Measurements from ENCODE around the gene RPS27L. TPM values are rescaled to one million over a fixed set of nuclear protein-coding genes. Genes with fewer than 3 reads are reported as not detected.

The RPS27L gene
- total and polyA plus RNA-seq, 9 of the 15 experiments (the other 6 are each of a cell fraction or from before 2014, with no cell fraction given) = 72.2 to 382 (median 116) TPM

- Histone ChIP-seq H3K9me1 (ENCODE audit: control insufficient read depth, insufficient read depth, low read length) (no peaks in the 10 kb centered on the region), H3K27ac (ENCODE audit: extremely low read depth, low read depth, low read length) (no peak overlapping the region), H3K9ac (ENCODE audit: insufficient read depth in 1 of 2, low read depth in 2 of 2, low read length in 2 of 2) (no peak overlapping the region), H3K79me2 (ENCODE audit: control insufficient read depth, insufficient read depth, low read length) (0 out of 3 replicates have a peak, but pooled peaks cover 3% of the 10 kb centered on the region), H3K4me1 (replicated peaks in 1 of 2; ENCODE audit: control insufficient read depth in 2 of 2, insufficient read depth in 2 of 2, low read length in 2 of 2) (peaks cover 0 to 5% of the 10 kb centered on the region in 2 experiments; a peak in 1 of 5 replicates), H4K20me1 (replicated peaks; ENCODE audit: control insufficient read depth, insufficient read depth, low read length) (no peaks in the 10 kb centered on the region), H3K36me3 (ENCODE audit: control insufficient read depth, insufficient read depth, low read length) (peaks cover 12% of the 10 kb centered on the region; the same call in 1 of the 3 replicates), H3K4me3 (no peak overlapping the region), H3K4me2 (ENCODE audit: insufficient read depth, low read length) (no peak overlapping the region), H3K27me3 (ENCODE audit: control insufficient read depth in 2 of 2, insufficient read depth in 2 of 2, low read length in 2 of 2) (no peaks in the 10 kb centered on the region), H2AFZ (ENCODE audit: low read depth, low read length) (no peak overlapping the region), H3K9me3 (replicated peaks; ENCODE audit: control insufficient read depth, insufficient read depth, low read depth, low read length) (no peaks in the 10 kb centered on the region)
- DNase-seq (ENCODE audit: extremely low read depth in 1 of 4, low spot score in 3 of 4) (no peak), FAIRE-seq (no peak), ATAC-seq (no peak)
- ChIA-PET CTCF (ENCODE audit: low intra/inter-chr PET ratio) (no interaction called here), POLR2A (interaction anchor here (1.3 kb wide), 1 partner anchor 9 kb away, joined by 5 read pairs; no protein-coding TSS in a partner anchor)
- 52% methylated on average over 3 of the region's 3 CpGs for WGBS (ENCODE audit: insufficient coverage, low coverage, missing lambda C conversion rate)
- in situ Hi-C loops (cut with MboI) (no loop called here), intact Hi-C loops (cut with micrococcal nuclease) (no loop called here)
- no TSS peak for BruUV-seq (replicated peaks)
- TF ChIP-seq MTF1 (CRISPR knock-in tag; IDR thresholded peaks at IDR 0.05; ENCODE audit: borderline replicate concordance) (no peak), ZNF146 (CRISPR knock-in tag; IDR thresholded peaks at IDR 0.05; ENCODE audit: unreplicated experiment) (no peak), EGR1 (conservative IDR thresholded peaks at IDR 0.05) (no peak), HOXB6 (CRISPR knock-in tag; IDR thresholded peaks at IDR 0.05; ENCODE audit: borderline replicate concordance) (no peak), ZSCAN32 (CRISPR knock-in tag; IDR thresholded peaks at IDR 0.05) (no peak), MAFK (IDR thresholded peaks at IDR 0.05; ENCODE audit: low read length) (peak; percentile 22; the same call in 1 of the 2 replicates), ZNF224 (CRISPR knock-in tag; IDR thresholded peaks at IDR 0.05) (no peak), ZBTB8A (IDR thresholded peaks at IDR 0.05; ENCODE audit: partially characterized antibody) (no peak), ZNF57 (CRISPR knock-in tag; IDR thresholded peaks at IDR 0.05) (no peak), E2F6 (IDR thresholded peaks at IDR 0.05; ENCODE audit: borderline replicate concordance in 1 of 2, extremely low read depth in 1 of 2, insufficient read depth in 1 of 2, insufficient read length in 1 of 2, low read depth in 1 of 2, low read length in 1 of 2, poor library complexity in 1 of 2, severe bottlenecking in 1 of 2) (no peak), ZNF592 (IDR thresholded peaks at IDR 0.05) (no peak), ZNF699 (CRISPR knock-in tag; IDR thresholded peaks at IDR 0.05; ENCODE audit: insufficient replicate concordance) (no peak), ZNF124 (CRISPR knock-in tag; IDR thresholded peaks at IDR 0.05) (no peak), GTF2A2 (tag; IDR thresholded peaks at IDR 0.05) (no peak), POLR3A (IDR thresholded peaks at IDR 0.05; ENCODE audit: borderline replicate concordance, extremely low read depth, insufficient read depth, insufficient read length) (no peak), HLTF (IDR thresholded peaks at IDR 0.05) (no peak), TAF9B (IDR thresholded peaks at IDR 0.05; ENCODE audit: partially characterized antibody) (no peak), ZNF316 (IDR thresholded peaks at IDR 0.05) (peak; percentile 51), ADNP (tag; IDR thresholded peaks at IDR 0.05) (no peak), C11orf30 (IDR thresholded peaks at IDR 0.05; ENCODE audit: low read depth) (no peak)
These were observed 30.6 kb downstream of the RPS27L start for GRCh38 chr15:63126726-63127125.

Measured in K562 (cell line).